DND-41 (cell line): Measurements from ENCODE around the gene BRAF.

Experiments
- ATAC-seq: fragments of 200-7000 bp; cut with Tn5 transposase; 3 replicates; pipeline ENCODE4 v1.9.1; 2021; ENCODE audit warnings: low read depth; ENCODE audit not compliant: insufficient read depth
- DNase-seq: peaks from one replicate; pipeline ENCODE4 v3.0.0-alpha.2; 2020
- H2AFZ ChIP-seq: 2 replicates; pipeline ENCODE4 v1.6.0; 2012; ENCODE audit warnings: low read depth, low read length
- H3K27ac ChIP-seq: 2 replicates; pipeline ENCODE4 v1.5.1; 2012; ENCODE audit warnings: low read length, inconsistent platforms
- H3K27me3 ChIP-seq: fragments of 200-600 bp; sonication (generic); 2 replicates; pipeline ENCODE4 v1.6.0; 2012; ENCODE audit warnings: low read length, mild to moderate bottlenecking, inconsistent platforms; ENCODE audit not compliant: insufficient read depth, poor library complexity
- H3K36me3 ChIP-seq: 2 replicates; pipeline ENCODE4 v1.5.1; 2012; ENCODE audit warnings: low read length, inconsistent platforms; ENCODE audit not compliant: insufficient read depth
- H3K4me1 ChIP-seq: 2 replicates; pipeline ENCODE4 v1.5.1; 2012; ENCODE audit warnings: mild to moderate bottlenecking, low read length; ENCODE audit not compliant: insufficient read depth
- H3K4me2 ChIP-seq: 2 replicates; pipeline ENCODE4 v1.6.0; 2012; ENCODE audit warnings: mild to moderate bottlenecking, moderate library complexity, low read length, inconsistent platforms; ENCODE audit not compliant: insufficient read depth
- H3K4me3 ChIP-seq, 2 experiments: fragments of 200-600 bp in 1 of 2; shearing (Covaris generic) in 1 of 2; 2 replicates each; pipeline ENCODE4 v1.5.1; 2012 to 2016; ENCODE audit warnings: inconsistent platforms in 2 of 2, low read length in 2 of 2, mild to moderate bottlenecking in 2 of 2, low read depth in 1 of 2, moderate library complexity in 1 of 2
- H3K79me2 ChIP-seq: 2 replicates; pipeline ENCODE4 v1.6.0; 2012; ENCODE audit warnings: low read length, inconsistent platforms; ENCODE audit not compliant: insufficient read depth
- H3K9ac ChIP-seq: 2 replicates; pipeline ENCODE4 v1.6.0; 2012; ENCODE audit warnings: low read depth, mild to moderate bottlenecking, inconsistent platforms, low read length, moderate library complexity
- H3K9me3 ChIP-seq: 2 replicates; pipeline ENCODE4 v1.5.1; 2012; ENCODE audit warnings: low read length, moderate library complexity, mild to moderate bottlenecking, inconsistent platforms; ENCODE audit not compliant: insufficient read depth, severe bottlenecking
- H4K20me1 ChIP-seq: 2 replicates; pipeline ENCODE4 v1.6.0; 2012; ENCODE audit warnings: low read length; ENCODE audit not compliant: insufficient read depth
- CTCF ChIP-seq: IDR thresholded peaks from 2 replicates; pipeline ENCODE4 v1.5.1; 2012; ENCODE audit warnings: borderline replicate concordance, low read length, moderate library complexity, mild to moderate bottlenecking; ENCODE audit not compliant: poor library complexity, severe bottlenecking; ENCODE audit errors: extremely low read depth
- EZH2 ChIP-seq: IDR thresholded peaks from 3 replicates; pipeline ENCODE4 v1.6.1; 2012; ENCODE audit warnings: borderline replicate concordance, low read depth, mild to moderate bottlenecking, moderate library complexity, low read length, inconsistent platforms; ENCODE audit not compliant: severe bottlenecking

Gene BRAF

GRCh38 chr7:140909476-140910161 is 15.1 kb downstream of the BRAF start:
- peaks cover 9% of the 10 kb centered on the region; the same call in 1 of the 2 replicates for H4K20me1 ChIP-seq

GRCh38 chr7:140908361-140908760 is 16.4 kb downstream of the BRAF start:
- Histone ChIP-seq H3K4me2 (no peak overlapping the region), H3K36me3 (no peaks in the 10 kb centered on the region), H3K9ac (no peak overlapping the region), H3K79me2 (peaks cover 83% of the 10 kb centered on the region), H3K9me3 (peaks cover 4% of the 10 kb centered on the region), H3K4me3 (no peak overlapping the region), H3K27ac (no peak overlapping the region), H2AFZ (no peak overlapping the region), H3K27me3 (no peaks in the 10 kb centered on the region), H4K20me1 (peaks cover 9% of the 10 kb centered on the region; the same call in 1 of the 2 replicates), H3K4me1 (no peaks in the 10 kb centered on the region; the same call in 1 of the 2 replicates)
- ATAC-seq (no peak), DNase-seq (no peak)
- TF ChIP-seq EZH2 (no peak), CTCF (no peak)

More at GRCh38 chr7:140909476-140910161, 15.1 kb downstream of the BRAF start:
- Histone ChIP-seq H3K4me2 (no peak overlapping the region), H3K27me3 (no peaks in the 10 kb centered on the region), H3K4me3 (no peak overlapping the region), H3K9me3 (no peaks in the 10 kb centered on the region), H3K4me1 (no peaks in the 10 kb centered on the region), H3K27ac (no peak overlapping the region), H3K79me2 (peaks cover 84% of the 10 kb centered on the region), H3K9ac (no peak overlapping the region), H2AFZ (no peak overlapping the region), H3K36me3 (no peaks in the 10 kb centered on the region)
- no peak for DNase-seq
- TF ChIP-seq CTCF (no peak), EZH2 (no peak)
- ATAC-seq, result no peak

- H3K4me2 ChIP-seq, result no peak overlapping the region
- no peak overlapping the region for H3K27ac ChIP-seq
- ATAC-seq (no peak), DNase-seq (no peak)
- H3K36me3 ChIP-seq, result no peaks in the 10 kb centered on the region
- H2AFZ ChIP-seq, result no peak overlapping the region
- H3K9ac ChIP-seq, result no peak overlapping the region
- H3K27me3 ChIP-seq, result no peaks in the 10 kb centered on the region
- peaks cover 7% of the 10 kb centered on the region for H3K9me3 ChIP-seq
- TF ChIP-seq EZH2 (no peak), CTCF (no peak)
- no peak overlapping the region for H3K4me3 ChIP-seq
- H4K20me1 ChIP-seq, result peaks cover 8% of the 10 kb centered on the region
- peaks cover 78% of the 10 kb centered on the region for H3K79me2 ChIP-seq
- peaks cover 4% of the 10 kb centered on the region for H3K4me1 ChIP-seq
Observed at GRCh38 chr7:140903741-140904480, 20.8 kb downstream of the BRAF start.
